WTC11 (cell line): ENCODE measurements around the gene FNDC3A. TPM values are rescaled to one million over a fixed set of nuclear protein-coding genes. Genes with fewer than 3 reads are reported as not detected.
A peak's percentile ranks its signal among the peaks of the same experiment; 100 is the strongest.

Source experiments
- ATAC-seq: fragments of 200-7000 bp; cut with Tn5 transposase; 2 replicates; pipeline ENCODE4 v1.10.0; 2021; ENCODE audit warnings: mild to moderate bottlenecking, moderate library complexity
- CTCF ChIA-PET: fragments of 300-600 bp; sonication (Branson Sonifier 250); formaldehyde crosslinking; loops from one replicate; lab custom pipeline; 2021; ENCODE audit warnings: antibody characterized with exemption; lab: Charles Lee
- POLR2A ChIA-PET: fragments of 350-600 bp; sonication (Branson Sonifier 250); formaldehyde crosslinking; loops from one replicate; lab custom pipeline; 2021; ENCODE audit warnings: antibody characterized with exemption; lab: Charles Lee
- DNase-seq: peaks from one replicate; pipeline ENCODE4 v3.0.0; 2021; ENCODE audit warnings: low spot score
- H3K27ac Mint-ChIP-seq: 2 replicates; pipeline ENCODE4 v1.8.0; 2021; ENCODE audit warnings: mixed read lengths
- H3K27me3 Mint-ChIP-seq: 2 replicates; pipeline ENCODE4 v1.8.0; 2021; ENCODE audit warnings: low read depth, mild to moderate bottlenecking, moderate library complexity, mixed read lengths
- H3K36me3 Mint-ChIP-seq: 2 replicates; pipeline ENCODE4 v1.8.0; 2021; ENCODE audit warnings: mixed read lengths
- H3K4me1 Mint-ChIP-seq: 2 replicates; pipeline ENCODE4 v1.8.0; 2022; ENCODE audit warnings: mixed read lengths
- H3K4me3 Mint-ChIP-seq: 2 replicates; pipeline ENCODE4 v1.8.0; 2021; ENCODE audit warnings: mild to moderate bottlenecking, moderate library complexity, mixed read lengths
- H3K9me3 Mint-ChIP-seq: 2 replicates; pipeline ENCODE4 v1.8.0; 2021; ENCODE audit warnings: mixed read lengths
- AR ChIP-seq: fragments of 250-450 bp; sonication (Bioruptor Pico); IDR thresholded peaks from 2 replicates; pipeline ENCODE4 v1.9.0; 2021; ENCODE audit warnings: mild to moderate bottlenecking
- ARID4B ChIP-seq: sonication (generic); formaldehyde crosslinking; IDR thresholded peaks from 2 replicates; pipeline ENCODE4 v1.8.0; 2023; ENCODE audit warnings: missing genetic modification reagents, mild to moderate bottlenecking, borderline replicate concordance
- ATF3 ChIP-seq: sonication (generic); formaldehyde crosslinking; conservative IDR thresholded peaks from 2 replicates; pipeline ENCODE4 v1.8.1; 2022; ENCODE audit warnings: mild to moderate bottlenecking, missing genetic modification reagents
- ERG ChIP-seq: fragments of 250-450 bp; sonication (Bioruptor Pico); IDR thresholded peaks from 2 replicates; pipeline ENCODE4 v1.8.0; 2021; ENCODE audit warnings: mild to moderate bottlenecking
- FOXP1 ChIP-seq: sonication (generic); formaldehyde crosslinking; IDR thresholded peaks from 2 replicates; pipeline ENCODE4 v1.8.0; 2022; ENCODE audit warnings: missing genetic modification reagents, mild to moderate bottlenecking, moderate library complexity, borderline replicate concordance
- IRF1 ChIP-seq: sonication (generic); formaldehyde crosslinking; IDR thresholded peaks from 2 replicates; pipeline ENCODE4 v1.8.0; 2023; ENCODE audit warnings: missing genetic modification reagents
- NFE2L1 ChIP-seq: sonication (generic); formaldehyde crosslinking; IDR thresholded peaks from 2 replicates; pipeline ENCODE4 v1.8.1; 2023; ENCODE audit warnings: missing genetic modification reagents
- NR1H2 ChIP-seq: sonication (generic); formaldehyde crosslinking; IDR thresholded peaks from 2 replicates; pipeline ENCODE4 v1.9.0; 2021; ENCODE audit warnings: mild to moderate bottlenecking, moderate library complexity, missing genetic modification reagents
- PREB ChIP-seq: sonication (generic); formaldehyde crosslinking; IDR thresholded peaks from 2 replicates; pipeline ENCODE4 v1.8.1; 2022; ENCODE audit warnings: mild to moderate bottlenecking, missing genetic modification reagents, moderate library complexity, borderline replicate concordance
- RORB ChIP-seq: fragments of 250-450 bp; sonication (Bioruptor Pico); IDR thresholded peaks from 2 replicates; pipeline ENCODE4 v1.9.0; 2021; ENCODE audit warnings: mild to moderate bottlenecking
- TCF7 ChIP-seq: sonication (generic); formaldehyde crosslinking; IDR thresholded peaks from 2 replicates; pipeline ENCODE4 v1.8.0; 2022; ENCODE audit warnings: mild to moderate bottlenecking, low read depth, missing genetic modification reagents, moderate library complexity
- ZBTB21 ChIP-seq: sonication (generic); formaldehyde crosslinking; IDR thresholded peaks from 2 replicates; pipeline ENCODE4 v1.8.1; 2023; ENCODE audit warnings: mild to moderate bottlenecking, missing genetic modification reagents, borderline replicate concordance
- ZNF512 ChIP-seq: sonication (generic); formaldehyde crosslinking; IDR thresholded peaks from 2 replicates; pipeline ENCODE4 v1.8.1; 2022; ENCODE audit warnings: missing genetic modification reagents, borderline replicate concordance
- ZSCAN18 ChIP-seq: fragments of 250-450 bp; sonication (Bioruptor Pico); IDR thresholded peaks from 2 replicates; pipeline ENCODE4 v2.1.2; 2022; ENCODE audit warnings: mild to moderate bottlenecking, moderate library complexity
- total RNA-seq: library from RNA; stranded (reverse); gene quantifications from 3 replicates; pipeline ENCODE4 v1.2.3, GENCODE V29; 2021

The FNDC3A gene
- total RNA-seq, 1 experiment from 2014 or later = 24.8 TPM

GRCh38 chr13:49241296-49241695 is 265.6 kb downstream of the FNDC3A start (continued):
- no peak for TF ChIP-seq FOXP1 (CRISPR knock-in tag)
- TF ChIP-seq ZSCAN18 (CRISPR knock-in tag) = no peak
- TF ChIP-seq NR1H2 (CRISPR knock-in tag) = no peak
- no peak for TF ChIP-seq TCF7 (CRISPR knock-in tag)
- TF ChIP-seq NFE2L1 = no peak
- no peak for TF ChIP-seq RORB
- no peak for TF ChIP-seq PREB (CRISPR knock-in tag)
- TF ChIP-seq IRF1 (CRISPR knock-in tag) = no peak

- Mint-ChIP-seq H3K27me3 (peaks cover 18% of the 10 kb centered on the region; the same call in 1 of the 2 replicates), H3K4me3 (no peak overlapping the region), H3K27ac (no peak overlapping the region), H3K4me1 (peaks cover 12% of the 10 kb centered on the region), H3K9me3 (no peaks in the 10 kb centered on the region), H3K36me3 (no peaks in the 10 kb centered on the region)
- POLR2A ChIA-PET = no interaction called here
- DNase-seq = no peak
- ATAC-seq = no peak
- CTCF ChIA-PET = no interaction called here
- no peak for TF ChIP-seq ERG
Measured at GRCh38 chr13:49245101-49245500, 269.4 kb downstream of the FNDC3A start.

GRCh38 chr13:49246850-49247642 is 271.3 kb downstream of the FNDC3A start:
- ChIA-PET CTCF (interaction anchor here (0.9 to 2.3 kb wide), 4 partner anchors 8 to 360 kb away, joined by 4 to 41 read pairs (median 6); no protein-coding TSS in a partner anchor), POLR2A (interaction anchor here (0.7 to 1.2 kb wide), 2 partner anchors 32 to 34 kb away, joined by 3 to 4 read pairs; no protein-coding TSS in a partner anchor)
- Mint-ChIP-seq H3K27ac (peak overlapping the region; percentile 97), H3K9me3 (no peaks in the 10 kb centered on the region), H3K4me3 (peak overlapping the region; percentile 95), H3K36me3 (no peaks in the 10 kb centered on the region), H3K4me1 (peaks cover 12% of the 10 kb centered on the region), H3K27me3 (peaks cover 18% of the 10 kb centered on the region; the same call in 1 of the 2 replicates)
- ATAC-seq (peak; percentile 38), DNase-seq (no peak)
- TF ChIP-seq ZBTB21 (CRISPR knock-in tag) (no peak), ARID4B (CRISPR knock-in tag) (no peak), ZNF512 (no peak), ATF3 (CRISPR knock-in tag) (no peak), AR (CRISPR knock-in tag) (no peak), ZSCAN18 (CRISPR knock-in tag) (no peak)
